HG03103 (cell line): Measurements from ENCODE around the gene GLYATL3.

Experiments
- ATAC-seq: cut with Tn5 transposase; IDR thresholded peaks from one replicate; pipeline ENCODE4 v1.9.1; 2021; ENCODE audit warnings: low read depth; ENCODE audit not compliant: unreplicated experiment

Gene GLYATL3

GRCh38 chr6:49543087-49543858 is 43.5 kb downstream of the GLYATL3 start:
- ATAC-seq, result no peak

- ATAC-seq, result no peak
These were observed 46.6 kb downstream of the GLYATL3 start for GRCh38 chr6:49546331-49546730.

DNA sequence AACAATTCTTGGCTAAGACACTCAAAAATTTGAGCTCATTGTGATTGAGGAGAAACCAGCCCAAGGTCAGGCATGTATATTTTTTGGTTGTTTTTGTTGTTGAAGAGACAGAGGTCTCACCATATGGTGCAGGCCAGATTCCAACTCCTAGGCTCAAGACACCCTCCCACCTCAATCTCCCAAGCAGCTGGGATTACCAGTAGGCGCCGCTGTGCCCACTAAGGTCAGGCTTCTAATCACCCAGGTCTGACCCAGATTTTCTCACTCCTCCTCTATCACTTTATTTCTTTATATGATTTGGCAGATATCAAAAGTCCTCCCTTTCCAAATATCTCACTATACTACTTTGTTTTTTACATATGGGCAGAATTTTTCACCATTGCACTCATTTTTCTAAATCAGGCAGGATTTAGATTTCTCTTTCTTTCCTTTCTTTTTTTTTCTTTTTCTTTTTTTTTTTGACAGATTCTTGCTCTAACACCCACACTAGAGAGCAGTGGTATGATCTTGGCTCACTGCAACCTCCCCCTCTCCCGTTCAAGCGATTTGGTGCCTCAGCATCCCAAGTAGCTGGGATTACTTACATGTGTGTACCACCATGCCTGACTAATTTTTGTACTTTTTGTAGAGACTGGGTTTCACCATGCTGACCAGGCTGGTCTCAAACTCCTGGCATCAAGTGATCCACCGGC is 49.0 kb downstream of the GLYATL3 start:
- ATAC-seq, result no peak

- ATAC-seq, result no peak
These were observed 50.2 kb downstream of the GLYATL3 start for GRCh38 chr6:49549691-49550491.

- ATAC-seq, result peak; percentile 67
These were observed 50.9 kb downstream of the GLYATL3 start, which contains the start of gene C6orf141 for GRCh38 chr6:49550492-49551077. C6orf141 (plus strand) TSS chr6:49550668; CDS start chr6:49550793, 125 bp downstream.

- ATAC-seq, result peak; percentile 39
These were observed 51.5 kb downstream of the GLYATL3 start for GRCh38 chr6:49551078-49551865.

GRCh38 chr6:49551866-49552129 is 52.1 kb downstream of the GLYATL3 start:
- peak; percentile 51 for ATAC-seq

- ATAC-seq, result no peak
These were observed 52.9 kb downstream of the GLYATL3 start for GRCh38 chr6:49552596-49552995.

DNA sequence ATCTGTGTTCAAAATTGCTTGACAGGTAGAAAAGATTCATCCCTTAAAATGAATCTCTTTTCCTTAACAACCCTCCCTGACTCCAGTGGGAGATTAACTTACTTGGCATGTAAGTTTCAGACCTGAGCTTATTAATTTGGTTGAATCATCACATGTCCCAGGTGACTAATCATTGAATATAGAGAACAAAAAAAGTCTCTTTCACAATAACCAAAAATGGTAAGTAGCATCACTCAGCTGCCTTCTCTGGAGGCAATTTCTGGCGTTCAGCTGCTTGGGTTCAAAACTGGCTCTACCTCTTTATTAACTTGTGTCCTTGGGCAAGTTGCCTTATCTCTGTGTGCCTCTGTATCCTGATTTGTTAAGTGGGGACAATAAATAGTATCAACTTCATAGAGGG is 53.7 kb downstream of the GLYATL3 start:
- ATAC-seq, result no peak

DNA sequence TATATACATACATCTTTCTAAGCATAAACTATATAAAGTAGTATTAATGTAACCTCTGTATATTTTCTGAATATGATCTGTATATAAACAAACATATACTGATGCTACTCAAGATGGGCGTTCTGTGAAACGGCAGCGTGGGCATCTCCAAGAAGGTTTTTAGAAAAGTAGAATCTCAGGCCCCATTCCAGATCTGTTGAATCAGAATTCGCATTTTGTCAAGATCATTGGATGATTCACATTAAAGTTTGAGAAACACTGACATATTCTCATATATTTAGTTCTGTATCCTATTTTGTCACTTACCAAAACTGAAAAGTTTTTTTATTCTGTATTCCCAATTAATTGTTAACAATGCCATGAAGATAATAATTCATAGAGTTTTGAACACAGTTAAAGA is 56.2 kb downstream of the GLYATL3 start:
- no peak for ATAC-seq

- no peak for ATAC-seq
These were observed 56.7 kb downstream of the GLYATL3 start for GRCh38 chr6:49556429-49556837.

GRCh38 chr6:49557177-49557576 is 57.5 kb downstream of the GLYATL3 start:
- ATAC-seq, result no peak

DNA sequence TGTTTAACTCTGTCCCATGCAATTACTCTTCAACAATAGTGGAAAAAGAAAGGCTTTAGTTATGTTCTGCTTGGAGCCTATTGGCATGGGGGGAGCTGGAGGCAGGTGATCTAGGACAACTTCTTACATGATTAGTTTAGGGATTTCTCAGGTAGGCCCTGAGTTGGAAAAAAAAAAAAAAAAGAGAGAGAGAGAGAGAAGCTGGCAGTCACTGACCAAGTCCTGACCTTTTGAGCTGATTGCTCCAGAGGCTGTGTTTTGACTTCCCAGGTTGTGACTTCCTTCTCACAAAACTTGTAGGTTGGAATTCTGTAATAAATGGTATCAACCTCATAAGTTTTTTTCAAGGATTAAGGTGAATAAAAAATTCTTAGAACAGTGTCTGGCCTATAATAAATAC is 58.5 kb downstream of the GLYATL3 start:
- no peak for ATAC-seq

GRCh38 chr6:49563006-49563886 is 63.5 kb downstream of the GLYATL3 start:
- no peak for ATAC-seq

- no peak for ATAC-seq
These were observed 64.8 kb downstream of the GLYATL3 start for GRCh38 chr6:49564552-49564951.

DNA sequence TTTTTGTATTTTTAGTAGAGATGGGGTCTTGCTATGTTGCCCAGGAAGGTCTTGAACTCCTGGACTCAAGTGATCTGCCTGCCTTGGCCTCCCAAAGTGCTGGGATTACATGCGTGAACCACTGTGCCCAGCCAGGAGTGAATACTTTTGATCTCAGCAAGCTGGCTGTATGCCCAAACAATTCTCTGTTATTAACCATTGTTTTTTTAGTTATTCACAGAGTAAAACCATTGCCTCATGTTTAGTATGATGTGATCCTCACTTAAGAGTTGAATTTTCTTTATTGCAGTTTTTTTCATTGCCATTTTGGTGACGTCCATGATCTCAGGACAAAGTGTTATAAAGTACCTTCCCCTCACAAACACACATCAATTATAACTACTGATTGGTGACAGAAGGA is 65.5 kb downstream of the GLYATL3 start:
- no peak for ATAC-seq

DNA sequence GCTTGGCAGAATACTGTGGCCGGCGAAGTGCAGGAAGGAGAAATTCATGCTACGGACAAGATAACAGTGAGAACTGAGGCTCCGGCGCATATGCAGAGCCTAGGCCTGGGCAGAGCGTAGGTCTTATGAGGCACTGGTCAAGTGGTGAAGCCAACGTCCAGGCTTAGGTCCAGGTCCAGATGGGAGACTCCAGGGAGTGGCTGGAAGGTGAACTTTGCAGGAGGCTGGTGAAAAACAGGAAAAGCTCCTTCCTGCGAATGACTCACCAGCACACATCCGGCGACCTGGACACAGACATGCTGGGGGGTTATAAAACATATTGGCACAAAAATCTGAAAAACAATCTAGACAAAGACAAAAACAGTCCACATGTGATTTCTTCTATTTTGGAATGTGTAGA is 66.1 kb downstream of the GLYATL3 start:
- ATAC-seq, result no peak

DNA sequence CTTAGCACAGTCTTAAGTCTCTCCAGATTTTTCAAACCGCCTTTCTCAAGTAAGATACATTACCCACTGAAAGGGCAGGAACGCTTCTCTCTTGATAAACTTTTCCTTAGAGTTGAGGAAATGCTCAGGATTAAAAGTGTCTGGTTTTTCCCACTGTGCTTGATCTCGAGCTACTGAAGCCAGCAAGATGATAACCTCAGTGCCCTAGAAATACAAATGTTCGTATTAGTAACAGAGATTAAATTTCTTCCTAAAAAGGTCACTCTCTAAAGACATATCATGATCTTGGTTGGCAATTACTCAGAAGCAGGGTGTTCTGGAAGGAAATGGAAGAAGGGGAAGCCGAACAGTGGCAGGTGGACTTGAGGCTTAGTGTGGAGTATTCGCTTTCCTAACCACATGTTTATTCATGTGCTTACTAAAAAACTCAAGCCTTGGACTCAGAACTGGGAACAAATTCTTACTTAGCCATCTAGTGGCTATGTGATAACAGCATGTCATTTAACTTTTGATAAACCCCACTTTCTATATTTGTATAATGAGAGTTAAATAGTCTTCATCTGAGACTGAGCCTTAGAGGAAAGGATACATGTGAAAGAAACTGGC is 70.9 kb downstream of the GLYATL3 start:
- no peak for ATAC-seq

DNA sequence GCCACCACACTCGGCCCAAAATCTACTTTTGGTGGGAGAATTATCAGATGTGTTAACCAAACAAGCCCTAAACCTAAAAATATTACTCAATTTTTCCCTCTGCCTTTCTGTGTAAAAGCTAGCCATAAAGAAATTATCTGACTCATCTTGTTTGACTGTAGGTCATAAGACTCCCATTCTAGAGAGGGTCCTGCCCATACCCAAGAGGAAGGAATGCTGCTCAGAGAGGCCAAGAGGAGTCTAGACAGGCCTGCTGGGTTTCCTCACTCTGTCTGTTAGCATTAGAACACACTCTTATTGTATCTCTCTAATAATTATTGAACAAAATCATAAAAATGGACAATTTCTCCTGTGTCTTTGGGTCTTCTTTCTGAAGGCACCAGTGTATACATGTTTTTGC is 76.9 kb downstream of the GLYATL3 start:
- no peak for ATAC-seq
